K562 (cell line): Measurements from ENCODE around the gene PDZD2. TPM values are rescaled to one million over a fixed set of nuclear protein-coding genes. Genes with fewer than 3 reads are reported as not detected.

Experiments
- ATAC-seq: fragments of 200-7000 bp; cut with Tn5 transposase; 3 replicates; pipeline ENCODE4 v1.9.1; 2020; ENCODE audit warnings: moderate library complexity
- BruUV-seq: library from RNA; stranded (reverse); fragments of 400-500 nt; replicated peaks from 2 replicates; lab custom pipeline; 2021; lab: Mats Ljungman, UMichigan
- CTCF ChIA-PET: fragments of 300-600 bp; formaldehyde crosslinking; extraction: SDS; loops from one replicate; lab custom pipeline; 2021; ENCODE audit warnings: low intra/inter-chr PET ratio; lab: Yijun Ruan, JAX
- POLR2A ChIA-PET: fragments of 300-600, 350-650 bp; sonication (Branson Sonifier 250); formaldehyde crosslinking; extraction: SDS; loops from one replicate; lab custom pipeline; 2021; ENCODE audit warnings: antibody characterized with exemption, inconsistent platforms; lab: Yijun Ruan, JAX
- DNase-seq, 4 experiments: peaks; one replicate each; pipeline versions ENCODE4 v3.0.0 to v3.0.0-alpha.2; 2011 to 2018; ENCODE audit warnings: low spot score in 3 of 4, mixed read lengths in 3 of 4; ENCODE audit errors: extremely low read depth in 1 of 4
- FAIRE-seq: peaks from 2 replicates; lab custom pipeline; 2011; peaks lifted over from hg19 to GRCh38; lab: Jason Lieb, UNC
- H2AFZ ChIP-seq: 2 replicates; pipeline ENCODE4 v1.6.0; 2011; ENCODE audit warnings: low read depth, low read length, control low read depth, inconsistent platforms
- H3K27ac ChIP-seq: fragments of 200-600 bp; 3 replicates; pipeline ENCODE4 v1.8.0; 2011; ENCODE audit warnings: low read depth, mild to moderate bottlenecking, control low read depth, inconsistent platforms, low read length, moderate library complexity, mixed read lengths; ENCODE audit errors: extremely low read depth
- H3K27me3 ChIP-seq, 2 experiments: fragments of 300-600 bp in 1 of 2; 2 replicates in 1 of 2; 3 replicates in 1 of 2; pipeline versions ENCODE4 v1.6.0 to v1.8.0; 2011; ENCODE audit warnings: inconsistent platforms in 2 of 2, low read length in 2 of 2, mild to moderate bottlenecking in 1 of 2, mixed read lengths in 1 of 2, moderate library complexity in 1 of 2; ENCODE audit not compliant: control insufficient read depth in 2 of 2, insufficient read depth in 2 of 2
- H3K36me3 ChIP-seq: fragments of 300-600 bp; 3 replicates; pipeline ENCODE4 v1.8.0; 2011; ENCODE audit warnings: mild to moderate bottlenecking, low read length, inconsistent platforms; ENCODE audit not compliant: control insufficient read depth, insufficient read depth
- H3K4me1 ChIP-seq, 2 experiments: fragments of 200-600 bp in 1 of 2; replicated peaks in 1 of 2; 2 replicates in 1 of 2; 3 replicates in 1 of 2; pipeline versions ENCODE4 v1.5.1 to v1.8.0; 2011; ENCODE audit warnings: inconsistent platforms in 2 of 2, low read length in 2 of 2, mild to moderate bottlenecking in 1 of 2, mixed read lengths in 1 of 2, moderate library complexity in 1 of 2; ENCODE audit not compliant: control insufficient read depth in 2 of 2, insufficient read depth in 2 of 2
- H3K4me2 ChIP-seq: 2 replicates; pipeline ENCODE4 v1.6.1; 2011; ENCODE audit warnings: low read length, control low read depth, inconsistent platforms, mixed read lengths; ENCODE audit not compliant: insufficient read depth
- H3K4me3 ChIP-seq: fragments of 200-600 bp; sonication (generic), shearing (Covaris generic); 2 replicates; pipeline ENCODE4 v1.5.1; 2016; ENCODE audit warnings: control low read depth, inconsistent platforms
- H3K79me2 ChIP-seq: fragments of 200-600 bp; 3 replicates; pipeline ENCODE4 v1.8.0; 2011; ENCODE audit warnings: low read length, inconsistent platforms; ENCODE audit not compliant: control insufficient read depth, insufficient read depth
- H3K9ac ChIP-seq, 2 experiments: 2 replicates each; pipeline versions ENCODE4 v1.6.0 to v1.6.1; 2011; ENCODE audit warnings: low read depth in 2 of 2, low read length in 2 of 2, control low read depth in 1 of 2, inconsistent platforms in 1 of 2, mild to moderate bottlenecking in 1 of 2, mixed read lengths in 1 of 2; ENCODE audit not compliant: insufficient read depth in 1 of 2
- H3K9me1 ChIP-seq: one replicate; pipeline ENCODE4 v1.6.0; 2011; ENCODE audit warnings: inconsistent platforms, mild to moderate bottlenecking, low read length, moderate library complexity; ENCODE audit not compliant: control insufficient read depth, insufficient read depth
- H3K9me3 ChIP-seq: replicated peaks from 2 replicates; pipeline ENCODE4 v1.5.1; 2011; ENCODE audit warnings: low read depth, low read length, inconsistent platforms; ENCODE audit not compliant: control insufficient read depth, insufficient read depth
- H4K20me1 ChIP-seq: replicated peaks from 2 replicates; pipeline ENCODE4 v1.6.1; 2011; ENCODE audit warnings: low read length, inconsistent platforms, mixed read lengths; ENCODE audit not compliant: control insufficient read depth, insufficient read depth
- L3MBTL2 ChIP-seq: fragments of 450-650 bp; IDR thresholded peaks from 2 replicates; pipeline ENCODE4 v1.6.1; 2016; ENCODE audit warnings: mild to moderate bottlenecking, moderate library complexity
- NR2C2 ChIP-seq, 2 experiments: fragments of 200-800 bp in 1 of 2; sonication (Bioruptor generic) in 1 of 2; sonication (generic) in 1 of 2; formaldehyde crosslinking in 1 of 2; IDR thresholded peaks; 2 replicates each; pipeline versions ENCODE4 v1.6.1 to v1.8.0; 2016 to 2022; ENCODE audit warnings: mild to moderate bottlenecking in 1 of 2, missing compliant biosample characterization in 1 of 2, missing genetic modification characterization in 1 of 2, missing genetic modification reagents in 1 of 2
- PHB2 ChIP-seq: fragments of 450-650 bp; IDR thresholded peaks from 2 replicates; pipeline ENCODE4 v1.6.1; 2017; ENCODE audit warnings: low read depth
- TBL1XR1 ChIP-seq, 2 experiments: IDR thresholded peaks; 2 replicates each; pipeline ENCODE4 v1.6.1; 2012; ENCODE audit warnings: improper control_type of control experiment in 2 of 2, low read length in 2 of 2, mild to moderate bottlenecking in 1 of 2
- WGBS: fragments of 100-300 bp; shearing (Covaris generic); methylation state at CpG from one replicate; pipeline ENCODE4 v1.1.6; 2016; ENCODE audit warnings: low coverage, mixed read lengths; ENCODE audit not compliant: insufficient coverage; ENCODE audit errors: missing lambda C conversion rate; 5-methylcytosine and 5-hydroxymethylcytosine counted together
- in situ Hi-C: fragments of 300-500 bp; cut with MboI; formaldehyde crosslinking; loops from 4 replicates; pipeline ENCODE4 v1.15.0; 2018; ENCODE audit warnings: inconsistent platforms, mixed read lengths
- intact Hi-C: fragments of 100-400 bp; cut with micrococcal nuclease; formaldehyde crosslinking; loops from 2 replicates; pipeline ENCODE4 v1.14.2; 2022
- polyA plus RNA-seq, 8 experiments: library from polyadenylated mRNA; depleted of rRNA in 4 of 8; stranded (reverse) in 5 of 8; unstranded in 3 of 8; fragments of >200 nt; fragmentation: Nextera tagmentation in 2 of 8; fragmentation: Illumina TruSeq in 1 of 8; extraction: Ambion mirVana in 2 of 8; extraction: Trizol in 1 of 8; gene quantifications; 2 replicates each; pipeline versions ENCODE4 v1.2.1 to v1.2.3, GENCODE V29; 2011 to 2014; ENCODE audit warnings: inconsistent platforms in 1 of 8, missing spikeins in 1 of 8
- total RNA-seq, 7 experiments: library from RNA; depleted of rRNA in 6 of 7; stranded (reverse); fragments of >200 nt in 6 of 7; fragmentation: Illumina TruSeq in 2 of 7; extraction: Trizol in 2 of 7; gene quantifications; 2 replicates each; pipeline versions ENCODE4 v1.2.1 to v1.2.3, GENCODE V29; 2011 to 2021; ENCODE audit warnings: low replicate concordance in 1 of 7

The PDZD2 gene
- total and polyA plus RNA-seq, 9 of the 15 experiments (the other 6 are each of a cell fraction or from before 2014, with no cell fraction given) = 0.02 to 0.08 (median 0.04) TPM; not detected in 6

DNA sequence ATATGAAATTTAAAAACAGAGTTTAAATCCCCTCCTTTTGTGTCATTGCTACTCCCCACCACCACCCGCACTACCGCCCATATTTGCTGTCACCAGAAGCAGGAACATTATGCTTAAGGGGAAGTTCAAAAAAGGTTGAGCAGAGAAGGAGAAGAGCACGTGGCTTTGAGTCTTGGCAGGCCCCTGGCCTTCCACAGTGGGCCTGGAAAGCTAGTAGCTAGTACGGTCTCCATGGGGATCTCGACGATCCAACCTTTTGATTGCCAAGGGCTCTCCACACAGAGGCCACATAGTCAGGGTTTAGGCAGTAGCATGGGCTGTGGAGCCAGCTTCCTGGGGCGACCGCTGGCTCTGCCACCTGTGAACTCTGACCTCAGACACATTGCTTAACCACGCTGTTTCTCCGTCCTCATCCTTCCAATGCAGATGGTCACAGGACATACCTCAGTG, 445.1 kb downstream of the PDZD2 start:
- Histone ChIP-seq H4K20me1 (no peaks in the 10 kb centered on the region; the same call in 1 of the 2 replicates), H3K27ac (no peak overlapping the region), H3K4me2 (no peak overlapping the region), H2AFZ (no peak overlapping the region), H3K79me2 (no peaks in the 10 kb centered on the region), H3K36me3 (no peaks in the 10 kb centered on the region), H3K4me3 (no peak overlapping the region), H3K4me1 (peaks cover 0 to 6% of the 10 kb centered on the region in 2 experiments; a peak in 1 of 5 replicates), H3K9me1 (no peaks in the 10 kb centered on the region), H3K27me3 (peaks cover 22 to 37% of the 10 kb centered on the region in 2 experiments), H3K9ac (no peak overlapping the region), H3K9me3 (no peaks in the 10 kb centered on the region)
- TF ChIP-seq L3MBTL2 (peak; percentile 33; the same call in 1 of the 2 replicates), PHB2 (no peak), TBL1XR1 (IDR thresholded peaks at IDR 0.05; ENCODE audit: low read length in 2 of 2) (no peak), NR2C2 (CRISPR knock-in tag; IDR thresholded peaks at IDR 0.05) (no peak), NR2C2 (tag; IDR thresholded peaks at IDR 0.05) (peak; percentile 39; the same call in 1 of the 2 replicates)
- BruUV-seq = no TSS peak
- intact Hi-C loops = loop anchor here (10.0 kb wide), 1 partner anchor 419 kb away; no protein-coding TSS in a partner anchor
- ChIA-PET POLR2A (interaction anchor here (1.0 kb wide), 1 partner anchor 9 kb away, joined by 4 read pairs; no protein-coding TSS in a partner anchor), CTCF (interaction anchor here (0.6 kb wide), 1 partner anchor 59 kb away, joined by 3 read pairs; no protein-coding TSS in a partner anchor)
- ATAC-seq = no peak; the same call in 1 of the 3 replicates
- in situ Hi-C loops = no loop called here
- DNase-seq = no peak
- 15% methylated on average over 10 of the region's 10 CpGs for WGBS
- FAIRE-seq = no peak
